ENCODE measurements around the gene ABCB9. TPM values are rescaled to one million over a fixed set of nuclear protein-coding genes. Genes with fewer than 3 reads are reported as not detected.

Gene ABCB9
- polyA plus RNA-seq, 1 donor from 2014 or later, result 19.7 TPM

DNA sequence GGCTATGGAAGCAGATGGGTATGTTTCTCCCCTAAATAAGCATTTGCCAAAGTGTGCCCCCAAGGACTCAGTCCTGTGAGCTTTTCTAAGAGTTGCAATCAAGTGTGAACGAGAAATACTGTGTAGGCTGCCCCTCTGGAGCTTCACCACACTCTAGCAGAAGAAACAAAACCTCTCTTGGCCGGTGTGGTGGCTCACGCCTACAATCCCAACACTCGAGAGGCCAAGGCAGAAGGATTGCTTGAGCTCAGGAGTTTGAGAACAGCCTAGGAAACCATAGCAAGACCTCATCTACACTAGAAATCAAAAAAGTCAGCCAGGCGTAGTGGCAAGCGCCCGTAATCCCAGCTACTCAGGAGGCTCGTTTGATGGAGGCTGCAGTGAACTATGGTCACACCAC is 80.1 kb downstream of the ABCB9 start:
- peaks cover 91% of the 10 kb centered on the region for H3K79me2 ChIP-seq (replicated peaks; ENCODE audit: insufficient read depth, low read length)
- H3K4me3 ChIP-seq (ENCODE audit: low read length), result no peak overlapping the region
- no peaks in the 10 kb centered on the region for H3K9me2 ChIP-seq (ENCODE audit: insufficient read depth, low read length)
- H3K9me3 ChIP-seq (ENCODE audit: low read length), result no peaks in the 10 kb centered on the region
- no peaks in the 10 kb centered on the region for H3K27me3 ChIP-seq (ENCODE audit: insufficient read depth, low read depth, low read length)
- H3K27ac ChIP-seq (ENCODE audit: low read length), result no peak overlapping the region
- no peaks in the 10 kb centered on the region for H4K20me1 ChIP-seq (ENCODE audit: insufficient read depth)
- no peak overlapping the region for H3K9ac ChIP-seq (ENCODE audit: low read length)
- no peaks in the 10 kb centered on the region for H3K36me3 ChIP-seq (ENCODE audit: insufficient read depth, low read length)
- TF ChIP-seq POLR2AphosphoS5 (IDR thresholded peaks at IDR 0.05) (no peak), CTCF (IDR thresholded peaks at IDR 0.05; ENCODE audit: poor library complexity, severe bottlenecking) (no peak), RAD21 (conservative IDR thresholded peaks at IDR 0.05) (no peak), TAF1 (IDR thresholded peaks at IDR 0.05; ENCODE audit: low read depth) (no peak), EP300 (conservative IDR thresholded peaks at IDR 0.05; ENCODE audit: poor library complexity, severe bottlenecking) (no peak), EZH2 (IDR thresholded peaks at IDR 0.05; ENCODE audit: borderline replicate concordance, insufficient read depth, low read length, poor library complexity, severe bottlenecking) (no peak), REST (IDR thresholded peaks at IDR 0.05; ENCODE audit: borderline replicate concordance) (no peak), SMC3 (conservative IDR thresholded peaks at IDR 0.05; ENCODE audit: poor library complexity) (no peak), MXI1 (conservative IDR thresholded peaks at IDR 0.05; ENCODE audit: poor library complexity, severe bottlenecking) (no peak)
- H2AFZ ChIP-seq (ENCODE audit: low read depth, low read length), result no peak overlapping the region
- no peak overlapping the region for H3K4me2 ChIP-seq (ENCODE audit: low read length)
- H3F3A ChIP-seq (ENCODE audit: insufficient read depth, low read length, poor library complexity, severe bottlenecking), result peaks cover 2% of the 10 kb centered on the region

- no peak overlapping the region for H3K4me2 ChIP-seq (ENCODE audit: low read length)
- H3F3A ChIP-seq (ENCODE audit: insufficient read depth, low read length, poor library complexity, severe bottlenecking), result peaks cover 4% of the 10 kb centered on the region
- no peaks in the 10 kb centered on the region for H3K36me3 ChIP-seq (ENCODE audit: insufficient read depth, low read length)
- no peak for TF ChIP-seq MXI1 (conservative IDR thresholded peaks at IDR 0.05; ENCODE audit: poor library complexity, severe bottlenecking)
- no peak for TF ChIP-seq POLR2AphosphoS5 (IDR thresholded peaks at IDR 0.05)
- TF ChIP-seq EP300 (conservative IDR thresholded peaks at IDR 0.05; ENCODE audit: poor library complexity, severe bottlenecking), result no peak
- no peak overlapping the region for H2AFZ ChIP-seq (ENCODE audit: low read depth, low read length)
- no peaks in the 10 kb centered on the region for H3K27me3 ChIP-seq (ENCODE audit: insufficient read depth, low read depth, low read length)
- H4K20me1 ChIP-seq (ENCODE audit: insufficient read depth), result no peaks in the 10 kb centered on the region
- no peaks in the 10 kb centered on the region for H3K9me3 ChIP-seq (ENCODE audit: low read length)
- H3K9me2 ChIP-seq (ENCODE audit: insufficient read depth, low read length), result no peaks in the 10 kb centered on the region
- H3K9ac ChIP-seq (ENCODE audit: low read length), result no peak overlapping the region
- H3K79me2 ChIP-seq (replicated peaks; ENCODE audit: insufficient read depth, low read length), result peaks cover 79% of the 10 kb centered on the region
- no peak overlapping the region for H3K27ac ChIP-seq (ENCODE audit: low read length)
- no peak overlapping the region for H3K4me3 ChIP-seq (ENCODE audit: low read length)
Measured at GRCh38 chr12:122884860-122885259, 81.4 kb downstream of the ABCB9 start.
